Endothelial cell of umbilical vein (primary cell): ENCODE measurements around the gene ELOVL6.

Source experiments
- POLR2AphosphoS5 ChIP-seq: IDR thresholded peaks from 2 replicates; pipeline ENCODE4 v1.6.1; 2012; ENCODE audit warnings: low read depth, mild to moderate bottlenecking, control low read depth, low read length, moderate library complexity; ENCODE audit not compliant: insufficient read depth
- TF ChIP-seq, protein P1 (sequence below), 2 donors: IDR thresholded peaks; 1 replicate in 1 of 2; 2 replicates in 1 of 2; pipeline ENCODE4 v1.5.1; 2011; ENCODE audit warnings: low read length in 2 of 2, mild to moderate bottlenecking in 2 of 2, moderate library complexity in 2 of 2, control low read depth in 1 of 2, inconsistent platforms in 1 of 2, low read depth in 1 of 2; ENCODE audit not compliant: insufficient read depth in 1 of 2; ENCODE audit errors: extremely low read depth in 1 of 2

DNA sequence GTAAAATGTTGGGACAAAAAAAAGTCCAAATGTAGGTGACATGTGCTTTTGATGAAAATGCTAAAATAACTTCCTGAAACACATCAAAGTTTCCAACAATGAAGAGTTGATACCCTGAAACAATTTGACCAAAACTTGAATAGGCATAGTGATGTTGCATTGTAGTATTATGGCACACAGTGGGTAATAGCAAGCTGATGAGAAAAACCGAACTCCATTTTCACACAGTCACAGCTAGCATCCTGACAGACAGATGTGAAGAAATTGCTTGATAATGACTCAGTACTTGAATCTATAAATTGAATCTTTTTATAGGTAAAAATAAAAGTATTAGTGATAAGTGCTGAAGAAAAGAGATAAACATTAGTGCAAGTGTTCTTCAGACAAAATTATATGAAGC is 122.5 kb downstream of the ELOVL6 start:
- TF ChIP-seq, protein P1, sequence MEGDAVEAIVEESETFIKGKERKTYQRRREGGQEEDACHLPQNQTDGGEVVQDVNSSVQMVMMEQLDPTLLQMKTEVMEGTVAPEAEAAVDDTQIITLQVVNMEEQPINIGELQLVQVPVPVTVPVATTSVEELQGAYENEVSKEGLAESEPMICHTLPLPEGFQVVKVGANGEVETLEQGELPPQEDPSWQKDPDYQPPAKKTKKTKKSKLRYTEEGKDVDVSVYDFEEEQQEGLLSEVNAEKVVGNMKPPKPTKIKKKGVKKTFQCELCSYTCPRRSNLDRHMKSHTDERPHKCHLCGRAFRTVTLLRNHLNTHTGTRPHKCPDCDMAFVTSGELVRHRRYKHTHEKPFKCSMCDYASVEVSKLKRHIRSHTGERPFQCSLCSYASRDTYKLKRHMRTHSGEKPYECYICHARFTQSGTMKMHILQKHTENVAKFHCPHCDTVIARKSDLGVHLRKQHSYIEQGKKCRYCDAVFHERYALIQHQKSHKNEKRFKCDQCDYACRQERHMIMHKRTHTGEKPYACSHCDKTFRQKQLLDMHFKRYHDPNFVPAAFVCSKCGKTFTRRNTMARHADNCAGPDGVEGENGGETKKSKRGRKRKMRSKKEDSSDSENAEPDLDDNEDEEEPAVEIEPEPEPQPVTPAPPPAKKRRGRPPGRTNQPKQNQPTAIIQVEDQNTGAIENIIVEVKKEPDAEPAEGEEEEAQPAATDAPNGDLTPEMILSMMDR (IDR thresholded peaks at IDR 0.05; ENCODE audit: extremely low read depth in 1 of 2, insufficient read depth in 1 of 2, low read depth in 1 of 2, low read length in 2 of 2) = no peak
- no peak for TF ChIP-seq POLR2AphosphoS5
